Keratinocyte (primary cell): ENCODE results near the gene C1orf56. TPM values are rescaled to one million over a fixed set of nuclear protein-coding genes. Genes with fewer than 3 reads are reported as not detected.
A peak's percentile ranks its signal among the peaks of the same experiment; 100 is the strongest.

ENCODE experiments used
- DNase-seq: peaks from one replicate; pipeline ENCODE4 v3.0.0-alpha.2; 2011; ENCODE audit warnings: low read depth, missing footprints, low spot score
- FAIRE-seq: peaks from 2 replicates; lab custom pipeline; 2011; peaks lifted over from hg19 to GRCh38; lab: Jason Lieb, UNC
- H2AFZ ChIP-seq: 2 replicates; pipeline ENCODE4 v1.6.0; 2012; ENCODE audit warnings: low read length, control low read depth, inconsistent platforms; ENCODE audit not compliant: control insufficient read depth
- H3K27ac ChIP-seq: 2 replicates; pipeline ENCODE4 v1.5.1; 2011; ENCODE audit warnings: low read length; ENCODE audit not compliant: control insufficient read depth, insufficient read depth
- H3K27me3 ChIP-seq: 3 replicates; pipeline ENCODE4 v1.6.0; 2011; ENCODE audit warnings: low read length; ENCODE audit not compliant: control insufficient read depth, insufficient read depth; ENCODE audit errors: extremely low read depth
- H3K36me3 ChIP-seq, 2 experiments: 2 replicates in 1 of 2; 3 replicates in 1 of 2; pipeline ENCODE4 v1.5.1; 2011; ENCODE audit warnings: low read length in 2 of 2, mild to moderate bottlenecking in 1 of 2; ENCODE audit not compliant: control insufficient read depth in 2 of 2, insufficient read depth in 2 of 2; ENCODE audit errors: extremely low read depth in 1 of 2
- H3K4me1 ChIP-seq: 3 replicates; pipeline ENCODE4 v1.5.1; 2011; ENCODE audit warnings: low read length; ENCODE audit not compliant: control insufficient read depth, insufficient read depth; ENCODE audit errors: extremely low read depth
- H3K4me2 ChIP-seq: 3 replicates; pipeline ENCODE4 v1.6.0; 2011; ENCODE audit warnings: low read depth, low read length; ENCODE audit not compliant: control insufficient read depth, insufficient read depth; ENCODE audit errors: extremely low read depth
- H3K4me3 ChIP-seq, 3 experiments: fragments of 200-600 bp in 1 of 3; sonication (generic) in 1 of 3; 2 replicates in 2 of 3; 3 replicates in 1 of 3; pipeline ENCODE4 v1.5.1; 2011 to 2016; ENCODE audit warnings: low read length in 3 of 3, mild to moderate bottlenecking in 3 of 3, control low read depth in 2 of 3, inconsistent platforms in 1 of 3, low read depth in 1 of 3, mixed read lengths in 1 of 3, mixed run types in 1 of 3, moderate library complexity in 1 of 3; ENCODE audit not compliant: control insufficient read depth in 2 of 3, insufficient read depth in 2 of 3; ENCODE audit errors: extremely low read depth in 1 of 3
- H3K79me2 ChIP-seq: 2 replicates; pipeline ENCODE4 v1.6.0; 2012; ENCODE audit warnings: low read length; ENCODE audit not compliant: control insufficient read depth, insufficient read depth
- H3K9ac ChIP-seq: 3 replicates; pipeline ENCODE4 v1.6.0; 2011; ENCODE audit warnings: low read length; ENCODE audit not compliant: control insufficient read depth, insufficient read depth; ENCODE audit errors: extremely low read depth
- H3K9me1 ChIP-seq: 3 replicates; pipeline ENCODE4 v1.6.0; 2011; ENCODE audit warnings: low read length; ENCODE audit not compliant: control insufficient read depth, insufficient read depth; ENCODE audit errors: extremely low read depth
- H3K9me3 ChIP-seq: 2 replicates; pipeline ENCODE4 v1.5.1; 2012; ENCODE audit warnings: low read depth, low read length; ENCODE audit not compliant: control insufficient read depth
- H4K20me1 ChIP-seq: 3 replicates; pipeline ENCODE4 v1.6.0; 2011; ENCODE audit warnings: low read length; ENCODE audit not compliant: control insufficient read depth, insufficient read depth; ENCODE audit errors: extremely low read depth
- CTCF ChIP-seq, 3 experiments: IDR thresholded peaks in 1 of 3; conservative IDR thresholded peaks in 1 of 3; optimal IDR thresholded peaks in 1 of 3; 2 replicates in 2 of 3; 3 replicates in 1 of 3; pipeline versions ENCODE3 to v1.5.1; 2011; ENCODE audit warnings: low read length in 3 of 3, mild to moderate bottlenecking in 3 of 3, moderate library complexity in 2 of 3, control low read depth in 1 of 3, inconsistent platforms in 1 of 3; ENCODE audit not compliant: insufficient read depth in 2 of 3; ENCODE audit errors: extremely low read depth in 1 of 3
- EZH2 ChIP-seq: IDR thresholded peaks from one replicate; pipeline ENCODE4 v1.6.1; 2012; ENCODE audit warnings: inconsistent platforms, mild to moderate bottlenecking, low read length, moderate library complexity
- dilution Hi-C: fragments of 300-500 bp; cut with MboI; formaldehyde crosslinking; loops from one replicate; pipeline ENCODE4 v1.7.0; 2020; ENCODE audit warnings: low sequenced_read_pairs; ENCODE audit not compliant: extremely low pct_ligation_motif_present
- polyA plus RNA-seq, 5 experiments: library from polyadenylated mRNA; depleted of rRNA in 3 of 5; stranded (reverse) in 3 of 5; stranded (forward) in 1 of 5; unstranded in 1 of 5; fragments of >200 nt; gene quantifications; 1 replicate in 1 of 5; 2 replicates in 3 of 5; 3 replicates in 1 of 5; pipeline versions ENCODE4 v1.2.1 to v1.2.3, GENCODE V29; 2011 to 2012; ENCODE audit warnings: missing spikeins in 2 of 5, low read depth in 1 of 5, low replicate concordance in 1 of 5

C1orf56 gene
- polyA plus RNA-seq, 1 donor (not counting 4 experiments of a cell fraction or from before 2014, with no cell fraction given), result 0.26 TPM

GRCh38 chr1:151037032-151037431 lies 10.5 kb upstream of the C1orf56 start:
- no peak overlapping the region for H2AFZ ChIP-seq
- H3K4me1 ChIP-seq, result peaks cover 19% of the 10 kb centered on the region
- no peaks in the 10 kb centered on the region for H3K27me3 ChIP-seq
- H3K9me3 ChIP-seq, result no peaks in the 10 kb centered on the region
- no peak overlapping the region for H3K27ac ChIP-seq
- no peak for TF ChIP-seq EZH2
- TF ChIP-seq CTCF (optimal IDR thresholded peaks at IDR 0.05 in 1 of 3, IDR thresholded peaks at IDR 0.05 in 1 of 3, conservative IDR thresholded peaks at IDR 0.05 in 1 of 3; ENCODE audit: extremely low read depth in 1 of 3, insufficient read depth in 2 of 3, low read length in 3 of 3), result no peak
- H3K4me2 ChIP-seq, result no peak overlapping the region
- H3K4me3 ChIP-seq, result peak overlapping the region in 1 of 3 experiments; percentile 13
- DNase-seq (no peak), FAIRE-seq (peak; percentile 32)
- no peak overlapping the region for H3K9ac ChIP-seq
- H3K79me2 ChIP-seq, result no peaks in the 10 kb centered on the region
- H4K20me1 ChIP-seq, result no peaks in the 10 kb centered on the region
- H3K9me1 ChIP-seq, result no peaks in the 10 kb centered on the region
- dilution Hi-C loops, result no loop called here
- no peaks in the 10 kb centered on the region for H3K36me3 ChIP-seq

DNA sequence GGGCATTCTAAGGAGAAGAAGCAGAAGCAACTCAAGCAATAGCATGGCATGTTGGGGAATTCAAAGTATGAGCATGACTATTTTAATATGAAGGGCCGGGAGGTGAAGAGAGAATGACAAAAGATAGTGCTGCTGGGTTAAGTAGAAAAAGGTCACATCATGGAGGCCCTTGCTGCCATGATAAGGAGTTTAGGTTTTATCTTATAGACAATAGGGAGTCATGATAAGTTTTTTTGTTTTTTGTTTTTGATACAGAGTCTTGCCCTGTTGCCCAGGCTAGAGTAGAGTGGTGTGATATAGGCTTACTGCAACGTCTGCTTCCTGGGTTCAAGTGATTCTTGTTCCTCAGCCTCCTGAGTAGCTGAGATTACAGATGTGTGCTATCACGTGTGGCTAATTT lies 8.0 kb upstream of the C1orf56 start:
- Histone ChIP-seq H3K4me1 (peaks cover 8% of the 10 kb centered on the region), H3K9me3 (no peaks in the 10 kb centered on the region), H3K4me3 (no peak overlapping the region), H3K79me2 (no peaks in the 10 kb centered on the region), H3K27me3 (no peaks in the 10 kb centered on the region), H3K36me3 (no peaks in the 10 kb centered on the region), H3K27ac (no peak overlapping the region), H3K4me2 (no peak overlapping the region), H3K9ac (no peak overlapping the region), H4K20me1 (no peaks in the 10 kb centered on the region), H3K9me1 (no peaks in the 10 kb centered on the region), H2AFZ (no peak overlapping the region)
- dilution Hi-C loops, result no loop called here
- DNase-seq (no peak), FAIRE-seq (no peak)
- TF ChIP-seq EZH2 (no peak), CTCF (optimal IDR thresholded peaks at IDR 0.05 in 1 of 3, IDR thresholded peaks at IDR 0.05 in 1 of 3, conservative IDR thresholded peaks at IDR 0.05 in 1 of 3; ENCODE audit: extremely low read depth in 1 of 3, insufficient read depth in 2 of 3, low read length in 3 of 3) (no peak)
